Activated T-cell treated with anti-CD3 and anti-CD28 coated beads, Interleukin-2, amount 50 U/mL, for 48 hours (primary cell): ENCODE data around the gene CAPN2.
"Not testable (repeated sequence)": the region's sequence is repeated elsewhere in the genome, so short reads cannot be mapped to it uniquely, and the experiment has no call there.

Experiments used
- DNase-seq, 2 experiments: peaks; one replicate each; pipeline ENCODE4 v3.0.0-alpha.2; 2020

The CAPN2 gene

DNA sequence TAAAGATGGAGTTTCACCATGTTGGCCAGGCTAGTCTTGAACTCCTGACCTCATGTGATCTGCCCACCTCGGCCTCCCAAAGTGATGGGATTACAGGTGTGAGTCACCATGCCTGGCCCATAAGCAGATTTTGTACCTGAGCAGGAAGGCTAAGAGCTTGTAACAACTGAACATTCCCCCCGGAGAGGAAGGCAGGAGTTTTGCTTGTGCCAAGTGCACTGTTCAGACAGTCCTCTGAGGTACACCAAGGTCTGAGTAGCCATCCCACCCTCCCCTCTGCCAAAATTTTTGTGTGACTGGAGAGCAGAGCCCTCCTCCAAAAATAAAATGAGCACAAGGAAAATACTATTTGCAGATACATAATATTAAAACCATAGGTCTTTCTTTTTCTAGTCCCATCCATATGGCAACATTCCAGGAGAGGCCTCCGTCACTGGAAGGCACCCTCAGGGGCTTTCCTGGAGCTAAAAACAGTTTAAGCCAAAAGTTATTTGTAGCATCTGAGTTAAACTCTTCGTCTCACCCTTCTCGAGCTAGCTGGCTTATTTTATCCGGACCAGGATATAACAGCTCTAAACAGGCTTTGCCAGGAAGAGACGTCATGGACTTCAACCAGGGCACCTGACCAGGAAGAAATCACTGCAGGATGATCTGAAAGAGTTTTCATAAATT lies 27.2 kb downstream of the CAPN2 start:
- DNase-seq, result no peak

DNA sequence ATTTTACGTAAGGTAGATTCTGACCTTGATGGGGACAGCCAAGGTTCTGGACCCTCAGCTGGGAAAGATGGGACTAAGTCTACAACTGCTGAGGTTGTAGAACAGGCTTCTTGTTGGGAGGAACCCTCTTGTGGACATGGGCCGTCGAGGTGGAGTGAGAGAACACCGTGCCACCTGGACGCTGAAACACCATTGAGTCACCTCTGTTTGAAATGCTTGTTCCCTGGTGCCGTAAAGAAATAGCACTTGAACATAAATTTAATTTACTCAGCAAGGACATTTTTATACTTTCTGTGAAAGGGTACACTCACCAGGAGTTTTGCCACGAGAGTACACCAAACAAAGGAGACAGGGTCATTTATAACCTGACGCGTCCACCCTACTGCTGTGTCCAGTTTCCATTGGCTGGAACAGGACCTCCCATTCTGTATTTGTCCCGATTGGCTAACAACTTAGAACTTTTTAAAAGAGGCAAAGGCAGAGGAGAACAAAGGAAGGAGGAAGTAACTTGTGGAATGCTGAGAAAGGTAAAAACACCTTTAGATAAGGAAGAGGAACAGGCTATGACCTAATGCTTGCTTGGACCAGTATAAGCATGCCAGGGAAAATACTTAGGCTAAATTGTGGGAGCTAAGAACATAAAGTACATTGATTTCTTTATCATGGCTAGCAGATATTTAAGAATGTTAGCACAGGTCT lies 27.8 kb downstream of the CAPN2 start:
- DNase-seq, result not testable (repeated sequence)

DNA sequence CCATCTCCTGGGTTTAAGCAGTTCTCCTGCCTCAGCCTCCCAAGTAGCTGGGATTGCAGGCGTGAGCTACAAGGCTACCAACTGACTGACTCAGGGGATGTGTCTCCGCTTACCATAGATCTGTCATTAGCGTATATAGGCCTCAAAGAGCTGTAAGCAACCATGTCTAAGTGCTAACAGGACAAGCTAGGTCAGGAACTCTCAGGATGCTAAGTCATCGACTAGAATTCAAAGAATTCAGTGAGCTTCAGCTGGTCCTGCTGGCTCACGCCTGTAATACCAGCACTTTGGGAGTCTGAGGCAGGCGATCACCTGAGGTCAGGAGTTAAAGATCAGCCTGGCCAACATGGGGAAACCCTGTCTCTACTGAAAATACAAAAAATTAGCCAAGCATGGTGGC lies 29.5 kb downstream of the CAPN2 start:
- DNase-seq, result no peak

DNA sequence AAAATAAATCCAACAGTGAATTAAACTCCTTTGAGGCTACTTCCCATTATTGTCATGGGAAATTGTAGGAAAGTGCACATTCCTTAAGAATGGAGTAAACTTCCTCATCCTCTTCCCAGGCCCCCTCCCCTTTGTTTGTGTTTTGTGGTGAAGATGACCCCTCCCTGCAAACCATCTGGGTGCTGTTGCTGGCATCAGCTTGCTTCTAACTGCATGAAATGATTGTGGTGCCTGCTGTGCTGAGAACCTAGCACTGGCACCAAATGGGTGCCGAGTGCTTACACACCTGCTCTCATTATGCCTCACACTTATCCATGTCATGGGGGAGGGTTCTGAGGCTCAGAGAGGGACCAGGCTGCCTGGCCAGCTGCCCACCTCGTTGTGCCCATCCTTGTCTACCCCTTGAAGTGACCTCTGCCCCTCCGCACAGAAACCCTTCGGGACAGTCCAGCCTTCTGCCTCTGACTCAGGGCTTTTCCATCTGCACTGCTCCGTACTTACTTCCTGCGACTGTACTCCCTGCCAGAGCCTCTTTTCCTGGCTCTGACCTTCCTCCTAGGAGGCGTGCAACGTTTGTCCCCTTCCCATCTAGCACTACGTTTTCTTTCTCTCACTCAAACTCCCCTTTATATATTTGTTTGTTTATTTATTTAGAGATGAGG lies 30.6 kb downstream of the CAPN2 start:
- DNase-seq, result no peak

DNA sequence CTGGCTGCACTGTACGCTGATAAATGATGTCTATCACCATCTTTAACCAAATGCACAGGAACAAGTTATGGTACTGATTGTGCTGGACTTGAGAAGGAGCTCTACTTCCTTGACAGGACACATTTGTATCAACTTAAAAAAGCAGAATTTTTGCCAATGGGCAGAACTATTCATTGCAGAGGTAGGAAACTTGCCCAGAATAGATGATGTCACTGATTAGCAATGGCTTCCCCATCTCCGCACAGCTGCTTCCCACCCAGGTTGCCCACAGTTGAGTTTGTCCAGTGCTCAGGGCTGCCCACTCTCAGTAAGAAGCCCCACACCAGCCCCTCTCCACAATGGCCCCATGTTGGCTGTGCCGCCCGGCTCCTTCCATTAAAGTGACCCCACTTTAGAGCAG lies 33.4 kb downstream of the CAPN2 start:
- DNase-seq, result no peak

DNA sequence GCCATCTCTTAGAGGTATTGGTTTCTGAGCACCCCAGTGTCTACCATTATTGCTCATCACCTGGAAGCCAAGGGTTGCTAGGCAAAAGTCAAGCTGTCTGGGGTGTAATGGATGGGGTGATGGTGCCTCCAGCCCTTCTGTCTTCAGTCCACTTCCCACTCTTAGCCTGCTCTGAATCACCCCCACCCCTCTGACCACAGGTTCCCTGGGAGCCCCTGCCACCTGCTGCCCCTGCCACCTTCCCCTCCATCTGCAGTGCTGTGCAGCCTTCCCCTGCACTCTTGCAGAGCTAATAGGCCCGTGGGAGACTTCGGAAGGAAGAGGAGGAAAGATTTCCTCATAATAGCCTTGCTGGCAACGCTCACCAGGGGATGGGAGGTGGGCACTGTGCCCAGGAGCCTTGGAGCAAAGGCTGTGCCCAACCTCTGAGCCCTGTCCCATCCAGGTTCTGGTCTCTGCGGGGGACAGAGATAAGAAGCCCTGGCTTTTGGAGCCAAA lies 35.5 kb downstream of the CAPN2 start:
- no peak for DNase-seq

DNA sequence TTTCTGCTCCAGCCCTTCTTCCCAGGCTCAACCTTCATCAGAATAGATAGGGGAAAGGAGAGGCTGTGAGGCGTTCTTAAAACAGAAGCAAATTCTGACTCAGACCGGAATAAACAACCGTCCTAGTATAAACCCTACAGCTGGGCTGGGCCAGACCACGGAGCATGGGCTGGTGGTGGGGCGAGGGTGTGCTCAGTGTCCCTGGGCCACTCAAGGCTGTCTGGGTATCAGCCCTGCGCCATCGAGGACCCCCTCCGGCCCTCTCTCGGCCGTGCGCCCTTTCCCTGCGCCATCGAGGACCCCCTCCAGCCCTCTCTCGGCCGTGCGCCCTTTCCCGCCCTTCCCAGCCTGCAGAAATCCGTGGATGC lies 36.0 kb downstream of the CAPN2 start:
- peak in 1 of 2 experiments; percentile 32 for DNase-seq

DNA sequence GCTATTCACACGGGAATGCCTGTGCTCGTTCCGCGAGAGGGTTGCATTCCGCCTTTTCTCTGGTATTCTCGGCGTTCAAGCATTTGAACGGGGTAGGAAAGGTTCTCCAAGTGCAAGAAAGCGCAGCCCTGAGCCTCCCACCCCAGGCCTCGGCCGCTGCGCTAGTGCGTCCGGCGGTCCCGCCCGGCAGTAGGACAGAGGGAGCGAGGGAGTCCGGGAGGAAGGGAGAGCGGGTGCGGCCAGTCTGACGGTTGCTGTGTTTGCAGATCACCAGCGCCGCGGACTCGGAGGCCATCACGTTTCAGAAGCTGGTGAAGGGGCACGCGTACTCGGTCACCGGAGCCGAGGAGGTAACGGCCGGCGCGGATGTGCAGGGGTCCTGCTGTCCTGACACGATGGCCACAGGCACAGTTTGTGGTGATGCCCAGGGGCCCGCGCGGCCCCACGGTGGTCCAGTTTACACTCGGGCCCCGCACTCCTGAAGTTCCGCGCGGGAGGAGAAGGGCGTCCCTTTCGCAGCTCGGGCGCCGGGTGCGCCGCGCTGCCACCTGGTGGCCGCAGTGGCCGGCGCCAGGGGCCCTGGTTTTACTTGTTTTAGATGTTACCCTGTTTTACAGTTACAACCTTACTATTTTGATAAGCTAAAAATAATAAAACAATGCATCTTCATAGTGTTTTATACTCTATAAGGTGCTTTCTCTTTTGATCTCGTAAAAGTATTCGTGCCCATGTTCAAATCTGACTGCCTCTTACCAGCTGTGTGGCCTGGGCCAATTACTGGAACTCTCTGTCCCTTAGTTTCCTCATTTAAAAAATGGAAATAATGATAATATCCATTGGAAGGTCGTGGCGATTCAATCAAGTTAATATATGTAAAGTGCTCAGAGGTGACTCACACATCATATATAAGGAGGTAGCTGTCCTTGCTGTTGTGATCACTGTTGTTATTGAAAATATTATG lies 36.7 kb downstream of the CAPN2 start:
- peak; percentile 78 to 80 for DNase-seq

DNA sequence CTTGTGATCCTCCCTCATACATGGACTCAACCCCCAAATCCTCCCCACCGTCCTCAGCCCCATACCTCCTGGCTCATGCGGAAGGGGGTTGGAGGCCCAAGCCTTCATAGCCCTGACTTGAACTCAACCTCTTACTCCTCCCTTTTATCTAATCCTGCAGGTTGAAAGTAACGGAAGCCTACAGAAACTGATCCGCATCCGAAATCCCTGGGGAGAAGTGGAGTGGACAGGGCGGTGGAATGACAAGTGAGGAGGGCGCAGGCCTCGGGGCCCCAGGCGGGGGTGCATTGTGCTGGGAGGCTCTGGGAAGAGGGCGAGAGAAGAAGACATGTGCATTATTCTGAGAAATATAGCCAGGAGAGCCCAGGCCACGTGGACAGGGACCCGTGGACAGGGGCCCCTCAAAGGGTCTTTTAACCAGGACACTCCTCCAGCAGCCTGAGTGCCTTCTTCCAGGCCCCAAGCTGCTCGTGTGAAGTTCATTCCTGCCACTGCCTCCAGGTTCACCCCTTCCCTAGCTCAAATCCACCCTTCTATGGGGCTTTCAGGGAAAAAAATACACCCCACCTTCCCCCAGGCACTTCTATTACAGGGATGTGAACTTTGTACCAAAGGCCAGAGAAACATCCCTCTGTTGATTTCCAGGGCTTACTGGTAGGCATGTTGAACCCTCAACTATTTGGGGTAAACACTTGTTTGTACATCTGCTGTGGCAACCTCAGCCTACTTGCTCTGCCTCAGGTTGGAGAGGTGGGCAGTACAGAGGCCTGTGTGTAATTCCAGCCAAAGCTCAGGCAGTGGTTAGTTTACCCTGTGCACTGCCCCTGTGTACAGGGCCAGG lies 38.6 kb downstream of the CAPN2 start:
- no peak for DNase-seq

DNA sequence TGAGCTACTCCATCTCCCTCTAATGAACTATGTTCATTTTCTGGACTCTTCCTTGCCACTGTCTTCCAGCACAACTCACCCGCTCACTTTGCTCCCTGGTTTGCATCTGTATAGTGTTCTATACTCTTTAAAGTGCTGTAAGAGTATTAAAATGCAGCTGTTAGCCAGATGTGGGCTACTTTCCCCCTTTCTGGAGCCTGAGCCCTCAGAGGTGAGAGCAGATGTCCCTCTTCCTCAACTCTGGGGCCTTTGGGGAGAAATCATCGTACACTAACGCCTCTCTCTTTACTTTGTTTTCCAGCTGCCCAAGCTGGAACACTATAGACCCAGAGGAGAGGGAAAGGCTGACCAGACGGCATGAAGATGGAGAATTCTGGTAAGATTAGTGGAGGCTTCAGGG lies 39.4 kb downstream of the CAPN2 start:
- DNase-seq, result no peak

DNA sequence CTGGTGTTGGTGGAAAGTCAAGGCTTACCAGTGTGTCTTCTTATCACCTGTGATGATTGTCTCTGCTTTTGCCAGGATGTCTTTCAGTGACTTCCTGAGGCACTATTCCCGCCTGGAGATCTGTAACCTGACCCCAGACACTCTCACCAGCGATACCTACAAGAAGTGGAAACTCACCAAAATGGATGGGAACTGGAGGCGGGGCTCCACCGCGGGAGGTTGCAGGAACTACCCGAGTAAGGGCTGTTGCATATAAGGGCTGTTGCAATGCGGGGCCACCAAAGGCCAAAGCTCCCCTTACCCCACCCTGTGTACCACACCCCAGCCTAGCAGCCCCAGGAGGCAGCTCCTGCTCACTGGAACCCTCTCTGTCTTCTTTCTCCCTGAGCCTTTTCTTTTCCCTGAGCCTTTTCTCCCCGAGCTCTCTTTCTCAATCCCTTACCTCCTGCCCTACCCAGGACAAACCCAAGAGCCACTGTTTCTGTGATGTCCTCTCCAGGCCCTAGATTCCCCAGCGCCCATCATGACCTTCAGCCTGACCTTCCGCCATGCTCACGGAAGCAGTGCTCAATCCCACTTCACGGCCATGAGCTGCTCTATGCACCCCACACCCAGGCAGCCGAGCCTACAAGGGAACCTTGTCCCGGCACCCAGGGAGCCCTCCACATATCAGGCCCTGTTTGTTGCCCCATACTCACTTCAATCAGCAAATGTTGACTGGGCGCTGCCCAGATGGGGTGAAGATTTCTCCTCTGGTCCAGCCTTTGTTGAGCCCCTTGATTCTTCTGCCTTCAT lies 40.6 kb downstream of the CAPN2 start:
- no peak for DNase-seq

DNA sequence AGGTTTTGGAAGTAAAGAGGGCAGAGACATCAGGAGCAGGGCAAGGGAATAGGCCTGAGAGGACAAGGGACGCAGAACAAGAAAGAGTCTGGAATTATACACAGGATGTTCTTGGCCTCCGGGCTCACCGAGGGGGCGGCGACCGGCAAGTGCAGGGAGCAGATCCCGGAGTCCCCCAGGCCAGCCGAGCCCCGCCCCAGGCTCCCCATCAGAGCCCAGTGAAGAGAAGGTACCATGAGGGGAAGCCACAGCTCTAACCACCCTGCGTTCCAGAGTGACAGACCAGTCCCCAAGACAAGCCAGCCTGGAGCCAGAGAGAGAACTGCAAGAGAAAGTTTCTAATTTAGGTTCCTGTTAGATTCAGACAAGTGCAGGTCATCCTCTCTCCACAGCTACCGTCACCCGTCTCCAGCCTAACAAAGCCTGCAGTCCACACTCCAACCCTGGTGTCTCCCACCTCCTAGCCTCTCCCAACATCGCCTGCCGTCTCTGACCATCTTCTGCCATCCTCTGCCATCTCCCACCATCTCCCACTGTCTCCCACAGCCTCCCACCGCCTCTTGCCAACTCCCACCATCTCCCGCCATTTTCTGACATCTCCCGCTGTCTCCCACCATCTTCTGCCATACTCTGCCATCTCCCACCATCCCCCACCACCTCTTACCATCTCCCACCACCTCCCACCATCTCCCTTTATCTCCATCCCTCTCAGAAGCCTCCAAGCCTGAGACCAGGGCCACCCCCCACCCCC lies 42.5 kb downstream of the CAPN2 start:
- DNase-seq, result no peak

DNA sequence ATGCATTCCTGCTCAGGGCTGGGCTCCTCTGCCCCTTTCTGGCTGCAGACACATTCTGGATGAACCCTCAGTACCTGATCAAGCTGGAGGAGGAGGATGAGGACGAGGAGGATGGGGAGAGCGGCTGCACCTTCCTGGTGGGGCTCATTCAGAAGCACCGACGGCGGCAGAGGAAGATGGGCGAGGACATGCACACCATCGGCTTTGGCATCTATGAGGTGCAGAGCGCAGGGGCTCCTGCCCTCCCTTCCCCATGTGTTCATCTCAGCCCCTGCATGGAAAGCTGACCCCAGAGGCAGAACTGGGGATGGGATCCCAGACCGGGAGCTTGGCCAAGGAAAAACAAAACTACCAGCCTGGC lies 43.1 kb downstream of the CAPN2 start:
- DNase-seq, result no peak

DNA sequence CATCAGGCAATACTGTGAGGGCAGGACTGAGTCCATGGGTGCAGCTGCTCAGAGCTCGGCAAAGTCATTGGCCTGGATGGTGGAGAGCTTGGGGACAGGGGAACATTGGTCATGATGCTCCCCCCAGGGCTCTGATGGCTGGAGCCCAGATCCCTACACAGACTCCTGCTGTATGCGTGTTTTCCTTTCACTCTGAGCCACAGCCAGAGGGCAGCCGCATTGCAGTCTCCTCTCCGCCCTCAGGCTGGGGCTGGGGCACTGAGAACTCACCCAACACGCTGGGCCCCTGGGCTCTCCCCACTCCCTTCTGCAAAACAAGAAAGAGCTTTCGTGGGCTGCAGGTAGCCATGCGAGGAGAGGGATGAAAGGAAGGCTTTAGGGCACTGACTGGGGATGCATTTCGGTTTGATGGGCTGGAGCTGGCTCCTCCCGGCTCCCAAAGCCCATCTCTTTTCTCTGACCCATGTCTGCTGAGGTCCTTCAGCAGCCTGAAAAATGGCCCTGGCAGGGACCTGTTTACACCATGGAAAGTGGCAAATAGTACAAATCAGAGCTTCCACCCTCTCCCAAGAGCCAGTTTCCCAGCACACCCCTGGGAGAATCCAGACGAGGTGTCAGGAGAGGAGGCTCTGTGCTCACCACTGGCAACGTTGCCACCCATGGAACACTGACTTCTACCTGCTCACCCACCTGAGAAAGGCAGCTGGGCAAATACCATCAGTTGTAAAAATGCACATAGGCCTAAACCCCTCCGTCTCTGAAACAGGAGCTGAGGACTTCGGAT lies 43.8 kb downstream of the CAPN2 start:
- DNase-seq, result no peak

DNA sequence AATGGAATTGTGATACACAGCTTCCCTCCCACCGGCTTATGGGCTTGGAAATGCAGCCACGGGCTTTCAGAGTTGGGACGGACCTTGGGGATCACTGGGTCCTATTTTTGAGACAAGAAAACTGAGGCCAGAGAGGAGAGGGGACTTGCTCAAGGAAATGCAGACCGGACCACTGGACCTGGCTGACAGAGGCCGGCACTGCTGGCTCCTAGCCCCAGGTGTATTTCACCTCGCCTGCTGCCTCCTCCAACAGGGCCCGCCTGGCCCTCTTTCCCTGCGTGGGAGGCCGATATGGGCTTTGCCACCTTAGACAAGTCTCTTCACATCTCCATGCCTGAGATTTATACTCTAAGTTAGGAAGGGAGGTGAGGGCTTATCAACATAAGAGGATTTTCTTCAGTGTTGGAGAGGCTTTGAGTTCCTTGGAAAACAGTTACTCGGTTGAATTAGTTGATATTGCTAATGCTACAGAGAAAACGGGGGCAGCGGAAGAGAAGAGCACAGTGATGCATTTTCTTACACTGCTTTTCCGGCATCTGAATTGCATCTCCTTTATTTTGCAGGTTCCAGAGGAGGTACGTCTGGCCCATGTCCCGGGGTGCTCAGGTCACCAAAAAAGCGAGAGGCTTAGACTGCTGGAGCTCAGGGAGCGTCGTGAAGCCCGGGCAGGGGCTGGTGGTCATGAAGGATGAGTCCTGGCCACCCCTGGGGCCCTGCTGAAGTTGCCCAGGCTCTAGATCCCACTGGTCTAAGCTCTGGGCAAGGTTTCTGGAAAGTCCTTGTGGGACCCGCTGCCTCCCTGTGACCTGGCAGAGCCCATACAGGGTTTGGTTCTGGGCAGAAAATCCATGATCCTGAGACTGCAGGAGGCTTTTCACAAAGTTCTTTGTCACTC lies 44.7 kb downstream of the CAPN2 start:
- no peak for DNase-seq

DNA sequence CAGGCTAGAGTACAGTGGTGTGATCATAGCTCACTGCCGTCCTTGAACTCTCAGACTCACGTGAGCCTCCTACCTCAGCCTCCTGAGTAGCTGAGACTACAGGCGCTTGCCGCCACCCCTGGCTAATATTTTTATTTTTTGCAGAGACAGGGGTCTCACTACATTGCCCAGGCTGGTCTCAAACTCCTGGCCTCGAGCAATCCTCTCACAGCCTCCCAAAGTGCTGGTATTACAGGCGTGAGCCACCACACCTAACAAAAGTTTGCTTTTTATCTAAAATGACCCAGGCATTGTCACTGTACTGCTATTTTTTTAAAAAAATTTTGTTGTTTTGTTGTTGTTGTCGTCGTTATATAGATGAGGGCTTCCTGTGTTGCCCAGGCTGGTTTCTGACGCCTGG lies 46.4 kb downstream of the CAPN2 start:
- no peak for DNase-seq

DNA sequence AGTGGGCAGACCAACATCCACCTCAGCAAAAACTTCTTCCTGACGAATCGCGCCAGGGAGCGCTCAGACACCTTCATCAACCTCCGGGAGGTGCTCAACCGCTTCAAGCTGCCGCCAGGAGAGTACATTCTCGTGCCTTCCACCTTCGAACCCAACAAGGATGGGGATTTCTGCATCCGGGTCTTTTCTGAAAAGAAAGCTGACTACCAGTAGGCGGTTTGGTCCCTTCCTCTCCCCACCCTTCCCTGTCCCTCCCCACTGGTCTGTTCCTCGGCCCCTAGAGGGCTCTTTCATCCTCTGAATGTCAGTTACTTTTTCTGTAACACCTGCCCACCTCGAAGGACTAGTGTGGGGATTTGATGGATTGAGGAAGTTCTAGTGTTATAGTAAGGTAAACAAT lies 46.9 kb downstream of the CAPN2 start:
- DNase-seq, result no peak

DNA sequence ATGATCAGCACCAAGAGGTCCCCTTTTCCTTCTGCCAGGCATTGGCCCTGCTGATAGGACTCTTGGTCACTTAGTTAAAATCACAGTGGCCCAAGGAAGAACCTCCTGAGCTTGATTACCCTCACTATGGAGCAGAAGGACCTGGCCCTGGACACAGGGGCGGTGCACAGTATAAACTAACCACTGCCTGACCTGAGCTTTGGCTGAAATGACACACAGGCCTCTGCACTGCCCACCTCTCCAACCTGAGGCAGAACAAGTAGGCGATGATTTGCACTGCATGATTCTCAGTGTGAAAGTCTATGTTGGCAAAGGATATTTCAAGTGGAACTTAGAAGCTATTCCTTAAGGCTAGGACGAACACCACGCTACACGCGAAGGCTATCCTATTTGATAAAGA lies 48.5 kb downstream of the CAPN2 start:
- no peak for DNase-seq

DNA sequence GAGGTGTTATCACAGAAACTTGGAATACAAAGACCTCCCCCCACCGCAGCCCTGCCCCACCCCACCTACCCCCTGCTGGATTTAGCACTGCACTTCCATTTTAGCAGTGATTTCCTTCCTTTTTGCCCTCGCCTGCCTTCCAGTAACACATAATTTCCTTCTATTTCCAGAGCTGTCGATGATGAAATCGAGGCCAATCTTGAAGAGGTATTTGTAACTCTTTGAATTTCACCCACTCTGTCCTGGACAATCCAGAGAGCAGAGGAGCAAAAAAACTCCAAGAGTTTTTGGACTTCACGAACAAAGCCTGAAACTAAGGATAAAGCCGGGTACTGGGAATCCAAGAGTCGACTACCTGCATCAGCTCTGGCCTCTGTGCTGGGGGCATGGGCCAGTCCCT lies 49.1 kb downstream of the CAPN2 start:
- DNase-seq, result no peak
